HCT116 (cell line): Measurements from ENCODE around the gene RNF4. TPM values are rescaled to one million over a fixed set of nuclear protein-coding genes. Genes with fewer than 3 reads are reported as not detected.
A peak's percentile ranks its signal among the peaks of the same experiment; 100 is the strongest.

Experiments used
- ATAC-seq: fragments of 200-7000 bp; cut with Tn5 transposase; 2 replicates; pipeline ENCODE4 v1.9.1; 2020; ENCODE audit warnings: mild to moderate bottlenecking, moderate library complexity
- BruUV-seq: library from RNA; stranded (reverse); fragments of 400-500 nt; replicated peaks from 2 replicates; lab custom pipeline; 2021; lab: Mats Ljungman, UMichigan
- CTCF ChIA-PET: fragments of 300-600 bp; sonication (Branson Sonifier 250); formaldehyde crosslinking; loops from one replicate; lab custom pipeline; 2021; ENCODE audit warnings: antibody characterized with exemption; lab: Charles Lee
- POLR2A ChIA-PET: fragments of 300-600, 350-600 bp; sonication (Branson Sonifier 250); formaldehyde crosslinking; loops from one replicate; lab custom pipeline; 2021; ENCODE audit warnings: antibody characterized with exemption; lab: Charles Lee
- RAD21 ChIA-PET, 2 experiments: fragments of 300-600 bp; sonication (Branson Sonifier 250); formaldehyde crosslinking; loops; one replicate each; lab custom pipeline; 2023; ENCODE audit warnings: low total read pairs in 2 of 2; ENCODE audit not compliant: uncharacterized antibody in 2 of 2, unreplicated experiment in 2 of 2, low non-redundant PET in 1 of 2; lab: Charles Lee
- DNase-seq: peaks from one replicate; pipeline ENCODE4 v3.0.0-alpha.2; 2010; ENCODE audit warnings: low read depth, low spot score
- H2AFZ ChIP-seq: fragments of 200-600 bp; shearing (Covaris generic), sonication (generic); 2 replicates; pipeline ENCODE4 v1.6.1; 2017; ENCODE audit warnings: low read depth, mixed run types, mixed read lengths, antibody characterized with exemption, low read length; ENCODE audit not compliant: poor library complexity, severe bottlenecking
- H3K27ac ChIP-seq: 2 replicates; pipeline ENCODE4 v1.5.1; 2012; ENCODE audit warnings: low read depth, low read length
- H3K27me3 ChIP-seq: fragments of 200-600 bp; sonication (generic); 2 replicates; pipeline ENCODE4 v1.6.1; 2016; ENCODE audit warnings: mixed run types, low read length, mixed read lengths; ENCODE audit not compliant: insufficient read depth
- H3K36me3 ChIP-seq, 2 experiments: fragments of 200-500 bp in 1 of 2; fragments of 200-600 bp in 1 of 2; sonication (Bioruptor generic) in 1 of 2; sonication (generic) in 1 of 2; 2 replicates each; pipeline versions ENCODE4 v1.5.1 to v1.6.1; 2014 to 2016; ENCODE audit warnings: low read length in 2 of 2, inconsistent platforms in 1 of 2, mixed read lengths in 1 of 2, mixed run types in 1 of 2; ENCODE audit not compliant: insufficient read depth in 2 of 2, control insufficient read depth in 1 of 2
- H3K4me1 ChIP-seq, 2 experiments: fragments of 200-600 bp in 1 of 2; sonication (generic) in 1 of 2; 2 replicates each; pipeline versions ENCODE4 v1.5.1 to v1.6.1; 2012 to 2017; ENCODE audit warnings: low read length in 2 of 2, inconsistent platforms in 1 of 2, mild to moderate bottlenecking in 1 of 2, mixed read lengths in 1 of 2, mixed run types in 1 of 2, moderate library complexity in 1 of 2; ENCODE audit not compliant: insufficient read depth in 2 of 2, control insufficient read depth in 1 of 2
- H3K4me2 ChIP-seq: fragments of 200-600 bp; sonication (generic); 2 replicates; pipeline ENCODE4 v1.6.1; 2017; ENCODE audit warnings: mixed run types, low read length, mixed read lengths
- H3K4me3 ChIP-seq, 2 experiments: fragments of 200-600 bp in 1 of 2; sonication (generic) in 1 of 2; replicated peaks in 1 of 2; 2 replicates each; pipeline ENCODE4 v1.5.1; 2011 to 2016; ENCODE audit warnings: low read length in 2 of 2, control low read depth in 1 of 2, low read depth in 1 of 2, mild to moderate bottlenecking in 1 of 2, mixed read lengths in 1 of 2, mixed run types in 1 of 2
- H3K79me2 ChIP-seq: fragments of 200-600 bp; sonication (generic); 2 replicates; pipeline ENCODE4 v1.6.1; 2017; ENCODE audit warnings: mild to moderate bottlenecking, mixed run types, low read length, moderate library complexity, mixed read lengths; ENCODE audit not compliant: insufficient read depth
- H3K9ac ChIP-seq: fragments of 200-600 bp; sonication (generic); 2 replicates; pipeline ENCODE4 v1.6.1; 2016; ENCODE audit warnings: low read length, mixed read lengths
- H3K9me2 ChIP-seq: fragments of 200-600 bp; sonication (generic), shearing (Covaris generic); 2 replicates; pipeline ENCODE4 v1.6.1; 2017; ENCODE audit warnings: mixed run types, mild to moderate bottlenecking, moderate library complexity; ENCODE audit not compliant: insufficient read depth
- H3K9me3 ChIP-seq, 2 experiments: fragments of 200-500 bp in 1 of 2; fragments of 200-600 bp in 1 of 2; sonication (Bioruptor generic) in 1 of 2; sonication (generic) in 1 of 2; 2 replicates each; pipeline ENCODE4 v1.6.1; 2014 to 2017; ENCODE audit warnings: low read length in 2 of 2, mixed read lengths in 2 of 2, inconsistent platforms in 1 of 2, low read depth in 1 of 2, mild to moderate bottlenecking in 1 of 2, mixed run types in 1 of 2, moderate library complexity in 1 of 2; ENCODE audit not compliant: control insufficient read depth in 1 of 2, insufficient read depth in 1 of 2
- H4K20me1 ChIP-seq: fragments of 200-600 bp; sonication (generic), shearing (Covaris generic); 2 replicates; pipeline ENCODE4 v1.6.1; 2017; ENCODE audit warnings: mixed run types, mild to moderate bottlenecking, moderate library complexity; ENCODE audit not compliant: insufficient read depth
- CEBPB ChIP-seq: IDR thresholded peaks from 2 replicates; pipeline ENCODE4 v1.6.1; 2012; ENCODE audit warnings: low read depth
- CTCF ChIP-seq, 3 experiments: fragments of 200-600 bp in 1 of 3; sonication (generic) in 1 of 3; IDR thresholded peaks in 2 of 3; conservative IDR thresholded peaks in 1 of 3; 2 replicates each; pipeline ENCODE4 v1.5.1; 2012 to 2017; ENCODE audit warnings: low read depth in 2 of 3, low read length in 2 of 3, antibody characterized with exemption in 1 of 3, borderline replicate concordance in 1 of 3, control low read depth in 1 of 3, mild to moderate bottlenecking in 1 of 3, mixed read lengths in 1 of 3, mixed run types in 1 of 3, moderate library complexity in 1 of 3; ENCODE audit not compliant: insufficient read depth in 1 of 3
- MAX ChIP-seq: IDR thresholded peaks from 2 replicates; pipeline ENCODE4 v1.6.1; 2012
- POLR2A ChIP-seq: IDR thresholded peaks from 2 replicates; pipeline ENCODE4 v1.7.0; 2011; ENCODE audit warnings: borderline replicate concordance; ENCODE audit not compliant: insufficient read depth, insufficient read length; ENCODE audit errors: extremely low read depth
- REST ChIP-seq: IDR thresholded peaks from 2 replicates; pipeline ENCODE4 v1.6.1; 2012; ENCODE audit warnings: low read depth
- SIN3A ChIP-seq: IDR thresholded peaks from 2 replicates; pipeline ENCODE4 v1.6.1; 2012; ENCODE audit warnings: low read depth
- intact Hi-C: fragments of 100-400 bp; cut with micrococcal nuclease; formaldehyde crosslinking; loops from 2 replicates; pipeline ENCODE4 v1.10.0; 2022
- total RNA-seq: library from RNA; stranded (reverse); gene quantifications from one replicate; pipeline ENCODE4 v1.2.1, GENCODE V29; 2021; ENCODE audit not compliant: unreplicated experiment

The RNF4 gene
- total RNA-seq, 1 experiment from 2014 or later: 62.3 TPM

- peak in 2 of 3 experiments; percentile 12 to 28; a peak in 1 of 6 replicates for TF ChIP-seq CTCF (IDR thresholded peaks at IDR 0.05 in 2 of 3, conservative IDR thresholded peaks at IDR 0.05 in 1 of 3; ENCODE audit: borderline replicate concordance in 1 of 3, insufficient read depth in 1 of 3, low read depth in 2 of 3, low read length in 2 of 3)
- no peak for TF ChIP-seq POLR2A
- no peak for TF ChIP-seq SIN3A
- TF ChIP-seq MAX: no peak
- TF ChIP-seq, all 23 proteins: peak for 1
- CTCF ChIA-PET: no interaction called here
These were observed 57.7 kb downstream of the RNF4 start for GRCh38 chr4:2526559-2526958.

GRCh38 chr4:2534904-2535375 is 66.0 kb downstream of the RNF4 start:
- Histone ChIP-seq H3K36me3 (no peaks in the 10 kb centered on the region), H4K20me1 (no peaks in the 10 kb centered on the region), H3K9me3 (no peaks in the 10 kb centered on the region), H2AFZ (no peak overlapping the region), H3K27ac (peak overlapping the region; percentile 97), H3K9ac (peak overlapping the region; percentile 95), H3K4me2 (peak overlapping the region; percentile 95), H3K9me2 (no peaks in the 10 kb centered on the region), H3K79me2 (peaks cover 30% of the 10 kb centered on the region), H3K4me3 (peak overlapping the region; percentile 77 to 87), H3K4me1 (peaks cover 8 to 26% of the 10 kb centered on the region in 2 experiments; a peak in 3 of 4 replicates), H3K27me3 (no peaks in the 10 kb centered on the region)
- ChIA-PET CTCF (no interaction called here), POLR2A (interaction anchor here (0.7 kb wide), 1 partner anchor 15 kb away, joined by 4 read pairs; no protein-coding TSS in a partner anchor), RAD21 (no interaction called here)
- intact Hi-C loops: loop anchor here (5.0 kb wide), 1 partner anchor 68 kb away; the partner anchor contains the start of gene RNF4
- DNase-seq (no peak), ATAC-seq (no peak)
- no TSS peak for BruUV-seq
- TF ChIP-seq CEBPB (no peak), REST (no peak)

More at GRCh38 chr4:2526559-2526958, 57.7 kb downstream of the RNF4 start:
- Histone ChIP-seq H3K9ac (no peak overlapping the region), H3K9me2 (no peaks in the 10 kb centered on the region), H3K9me3 (no peaks in the 10 kb centered on the region), H3K4me1 (no peaks in the 10 kb centered on the region), H3K36me3 (no peaks in the 10 kb centered on the region), H4K20me1 (no peaks in the 10 kb centered on the region), H3K4me3 (no peak overlapping the region), H3K27ac (no peak overlapping the region), H2AFZ (no peak overlapping the region), H3K79me2 (no peaks in the 10 kb centered on the region), H3K27me3 (no peaks in the 10 kb centered on the region), H3K4me2 (no peak overlapping the region)
- no TSS peak for BruUV-seq
- DNase-seq: no peak
- ChIA-PET POLR2A (no interaction called here), RAD21 (no interaction called here)
- intact Hi-C loops: no loop called here
- ATAC-seq: peak; percentile 54
